Spleen (tissue), 7 donors: ENCODE measurements around the gene ADAD2.
A peak's percentile ranks its signal among the peaks of the same experiment; 100 is the strongest.

Source experiments
- POLR2A ChIP-seq, 3 donors: fragments of 450-650 bp; IDR thresholded peaks; one replicate each; pipeline ENCODE4 v1.5.1; 2017; ENCODE audit warnings: antibody characterized with exemption in 3 of 3, mild to moderate bottlenecking in 1 of 3
- POLR2AphosphoS5 ChIP-seq, 3 donors: sonication (generic); formaldehyde crosslinking; IDR thresholded peaks; one replicate each; pipeline ENCODE4 v1.5.1; 2017; ENCODE audit warnings: antibody characterized with exemption in 3 of 3
- TF ChIP-seq, protein P1 (sequence below), 11 experiments: fragments of 200-600 bp in 7 of 11; fragments of 450-650 bp in 4 of 11; sonication (generic) in 4 of 11; IDR thresholded peaks in 8 of 11; conservative IDR thresholded peaks in 3 of 11; 1 replicate in 7 of 11; 2 replicates in 4 of 11; pipeline versions ENCODE4 v1.4.0 to v1.8.0; 2016 to 2021; ENCODE audit warnings: antibody characterized with exemption in 11 of 11, inconsistent platforms in 4 of 11, mild to moderate bottlenecking in 1 of 11
- donor health status: DM: no; HTN: no; CAD: no; lungs with moderate emphysema.
- donor health status: DM: no; HTN: no; CAD: no.
- donor health status: DM: no; HTN: no; CAD: no.

- TF ChIP-seq, protein P1, sequence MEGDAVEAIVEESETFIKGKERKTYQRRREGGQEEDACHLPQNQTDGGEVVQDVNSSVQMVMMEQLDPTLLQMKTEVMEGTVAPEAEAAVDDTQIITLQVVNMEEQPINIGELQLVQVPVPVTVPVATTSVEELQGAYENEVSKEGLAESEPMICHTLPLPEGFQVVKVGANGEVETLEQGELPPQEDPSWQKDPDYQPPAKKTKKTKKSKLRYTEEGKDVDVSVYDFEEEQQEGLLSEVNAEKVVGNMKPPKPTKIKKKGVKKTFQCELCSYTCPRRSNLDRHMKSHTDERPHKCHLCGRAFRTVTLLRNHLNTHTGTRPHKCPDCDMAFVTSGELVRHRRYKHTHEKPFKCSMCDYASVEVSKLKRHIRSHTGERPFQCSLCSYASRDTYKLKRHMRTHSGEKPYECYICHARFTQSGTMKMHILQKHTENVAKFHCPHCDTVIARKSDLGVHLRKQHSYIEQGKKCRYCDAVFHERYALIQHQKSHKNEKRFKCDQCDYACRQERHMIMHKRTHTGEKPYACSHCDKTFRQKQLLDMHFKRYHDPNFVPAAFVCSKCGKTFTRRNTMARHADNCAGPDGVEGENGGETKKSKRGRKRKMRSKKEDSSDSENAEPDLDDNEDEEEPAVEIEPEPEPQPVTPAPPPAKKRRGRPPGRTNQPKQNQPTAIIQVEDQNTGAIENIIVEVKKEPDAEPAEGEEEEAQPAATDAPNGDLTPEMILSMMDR (IDR thresholded peaks at IDR 0.05 in 8 of 11, conservative IDR thresholded peaks at IDR 0.05 in 3 of 11) = no peak
- TF ChIP-seq POLR2A (IDR thresholded peaks at IDR 0.05) (no peak), POLR2AphosphoS5 (IDR thresholded peaks at IDR 0.05) (peak; percentile 70 to 78 (median 70))
Measured at GRCh38 chr16:84144859-84145639, 45.9 kb upstream of the ADAD2 start, which contains the start of the genes DNAAF1 and HSDL1.
